ENCODE data around the gene GNB1L. TPM values are rescaled to one million over a fixed set of nuclear protein-coding genes. Genes with fewer than 3 reads are reported as not detected.
A peak's percentile ranks its signal among the peaks of the same experiment; 100 is the strongest.

The GNB1L gene
- total and polyA plus RNA-seq, 9 of the 15 experiments (the other 6 are each of a cell fraction or from before 2014, with no cell fraction given): 0.56 to 50.5 (median 10.2) TPM

DNA sequence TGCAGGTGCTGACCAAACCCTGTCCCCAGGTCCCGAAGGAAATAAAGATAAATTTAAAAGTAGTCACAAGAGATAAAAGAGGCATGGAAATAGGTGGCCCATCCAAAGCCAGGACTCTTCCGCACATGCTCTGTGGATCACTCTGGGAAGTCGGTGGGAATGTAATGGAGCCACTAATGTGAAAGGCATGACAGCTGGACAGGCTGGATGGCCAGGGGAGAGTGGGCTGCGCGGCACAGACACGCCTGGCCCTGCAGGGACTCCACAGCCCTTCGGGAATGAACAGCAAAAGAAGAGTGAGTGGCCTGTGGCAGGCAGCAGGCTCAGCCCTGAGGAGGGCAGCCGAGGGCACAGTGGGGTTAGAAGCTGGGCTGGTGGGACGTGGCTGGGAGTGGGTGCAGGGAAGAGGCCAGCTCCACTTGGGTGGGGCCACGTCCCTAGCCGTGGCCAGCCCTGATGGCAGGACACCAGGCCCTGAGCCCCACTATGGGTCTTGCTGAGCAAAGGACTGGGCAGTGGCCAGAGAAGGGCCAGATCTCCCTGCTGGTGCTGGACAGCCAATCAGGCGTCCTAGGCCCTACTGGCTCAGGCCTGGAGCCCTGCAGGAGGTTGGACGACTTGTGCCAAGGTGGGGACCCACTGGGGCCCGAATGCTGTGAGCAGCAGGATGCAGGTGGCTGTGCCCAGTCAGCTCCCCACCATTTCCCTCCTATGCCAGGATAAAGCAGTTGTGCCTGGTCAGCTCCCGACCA lies 31.3 kb upstream of the GNB1L start (continued):
- TF ChIP-seq TOE1 (IDR thresholded peaks at IDR 0.05; ENCODE audit: borderline replicate concordance) (no peak), TOE1 (CRISPR knock-in tag; IDR thresholded peaks at IDR 0.05; ENCODE audit: borderline replicate concordance, low read depth) (no peak), HNRNPLL (IDR thresholded peaks at IDR 0.05; ENCODE audit: low read depth, low read length, poor library complexity, severe bottlenecking) (peak; percentile 21), ETV6 (IDR thresholded peaks at IDR 0.05; ENCODE audit: borderline replicate concordance in 1 of 2, low read depth in 2 of 2, low read length in 1 of 2) (0 out of 4 replicates have a peak, but pooled peaks of 1 of the 2 experiments have one; percentile 4), ETV6 (CRISPR knock-in tag; IDR thresholded peaks at IDR 0.05; ENCODE audit: borderline replicate concordance) (no peak), ZSCAN32 (CRISPR knock-in tag; IDR thresholded peaks at IDR 0.05) (no peak), ESRRA (IDR thresholded peaks at IDR 0.05; ENCODE audit: borderline replicate concordance, low read depth) (no peak), SIN3A (IDR thresholded peaks at IDR 0.05; ENCODE audit: borderline replicate concordance in 2 of 2, control insufficient read depth in 1 of 2, low read depth in 2 of 2, low read length in 2 of 2) (no peak), E2F4 (CRISPR knock-in tag; IDR thresholded peaks at IDR 0.05; ENCODE audit: low read depth) (no peak), ZKSCAN3 (CRISPR knock-in tag; IDR thresholded peaks at IDR 0.05) (no peak), ERF (CRISPR knock-in tag; IDR thresholded peaks at IDR 0.05) (0 out of 2 replicates have a peak, but pooled peaks have one; percentile 35), ZBTB49 (CRISPR knock-in tag; IDR thresholded peaks at IDR 0.05; ENCODE audit: borderline replicate concordance) (no peak)
